Esophagus muscularis mucosa (tissue), 4 donors: ENCODE data around the gene FAM124B. TPM values are rescaled to one million over a fixed set of nuclear protein-coding genes. Genes with fewer than 3 reads are reported as not detected.
"Not testable (repeated sequence)": the region's sequence is repeated elsewhere in the genome, so short reads cannot be mapped to it uniquely, and the experiment has no call there.

Experiments used
- DNase-seq: peaks from one replicate; pipeline ENCODE4 v3.0.0-alpha.2; 2017; ENCODE audit errors: extremely low spot score
- H3K27ac ChIP-seq, 4 donors: fragments of 200-600 bp; sonication (generic); replicated peaks in 1 of 4; 1 replicate in 3 of 4; 2 replicates in 1 of 4; pipeline ENCODE4 v1.5.1; 2016 to 2019; ENCODE audit warnings: mild to moderate bottlenecking in 1 of 4
- H3K27me3 ChIP-seq, 4 donors: fragments of 200-600 bp; sonication (generic); one replicate each; pipeline versions ENCODE4 v1.5.1 to v1.6.0; 2016 to 2019
- H3K36me3 ChIP-seq, 4 donors: fragments of 200-600 bp; sonication (generic); one replicate each; pipeline ENCODE4 v1.5.1; 2016 to 2019
- H3K4me1 ChIP-seq, 4 donors: fragments of 200-600 bp; sonication (generic); one replicate each; pipeline ENCODE4 v1.5.1; 2016 to 2019
- H3K4me3 ChIP-seq, 4 donors: fragments of 200-600 bp; sonication (generic); 1 replicate in 2 of 4; 2 replicates in 2 of 4; pipeline ENCODE4 v1.5.1; 2016 to 2019; ENCODE audit warnings: mild to moderate bottlenecking in 4 of 4, moderate library complexity in 1 of 4
- H3K9me3 ChIP-seq, 4 donors: fragments of 200-600 bp; sonication (generic); 1 replicate in 3 of 4; 2 replicates in 1 of 4; pipeline ENCODE4 v1.5.1; 2016 to 2019
- EP300 ChIP-seq: sonication (generic); formaldehyde crosslinking; IDR thresholded peaks from one replicate; pipeline ENCODE4 v1.6.1; 2017; ENCODE audit warnings: antibody characterized with exemption
- POLR2A ChIP-seq: fragments of 450-650 bp; IDR thresholded peaks from one replicate; pipeline ENCODE4 v1.6.1; 2017; ENCODE audit warnings: antibody characterized with exemption, moderate library complexity, mild to moderate bottlenecking, low read depth
- POLR2AphosphoS5 ChIP-seq, 2 donors: sonication (generic); formaldehyde crosslinking; IDR thresholded peaks; one replicate each; pipeline ENCODE4 v1.6.1; 2017; ENCODE audit warnings: antibody characterized with exemption in 2 of 2
- WGBS: methylation state at CpG from one replicate; pipeline ENCODE4 v1.1.5; 2018; 5-methylcytosine and 5-hydroxymethylcytosine counted together
- intact Hi-C: fragments of 100-400 bp; cut with DNase I; formaldehyde crosslinking; loops from one replicate; pipeline ENCODE4 v1.15.1; 2023
- total RNA-seq, 4 donors: library from RNA; depleted of rRNA; stranded (reverse); fragments of >200 nt; gene quantifications; one replicate each; pipeline versions ENCODE4 v1.1.0 to v1.2.1, GENCODE V29; 2016
- TF ChIP-seq, protein P1 (sequence below), 3 experiments: fragments of 200-600 bp in 2 of 3; fragments of 450-650 bp in 1 of 3; sonication (generic) in 2 of 3; IDR thresholded peaks; one replicate each; pipeline ENCODE4 v1.5.1; 2017 to 2019; ENCODE audit warnings: antibody characterized with exemption in 3 of 3, mild to moderate bottlenecking in 2 of 3, moderate library complexity in 1 of 3

FAM124B gene
- total RNA-seq, 4 donors from 2014 or later, result 2.3 to 6.2 (median 3.7) TPM

DNA sequence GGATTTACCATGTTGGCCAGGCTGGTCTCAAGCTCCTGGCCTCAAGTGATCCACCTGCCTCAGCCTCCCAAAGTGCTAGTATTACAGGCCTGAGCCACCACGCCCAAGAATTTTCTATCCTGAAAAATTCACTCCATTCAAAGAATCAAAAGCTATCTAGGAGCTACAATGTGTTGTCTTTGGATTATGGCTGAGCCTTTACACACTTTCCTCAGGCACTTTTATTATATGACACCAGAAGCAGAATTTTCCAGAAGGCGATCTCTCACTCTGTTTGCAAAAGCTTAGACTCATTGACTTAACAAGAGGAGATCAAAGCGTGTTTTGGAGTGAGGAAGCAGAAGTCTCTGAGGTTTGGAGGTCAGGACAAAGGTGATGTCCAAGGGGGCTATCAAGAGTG is 3.6 kb downstream of the FAM124B start:
- H3K27ac ChIP-seq, result no peak overlapping the region
- H3K36me3 ChIP-seq, result no peaks in the 10 kb centered on the region
- intact Hi-C loops, result no loop called here
- H3K4me1 ChIP-seq, result peaks cover 0 to 11% (median 2%) of the 10 kb centered on the region in 4 donors
- peak overlapping the region in 3 of 4 donors; percentile 43 to 56 (median 46) for H3K4me3 ChIP-seq
- 91% methylated on average over 3 of the region's 3 CpGs for WGBS
- DNase-seq, result no peak
- TF ChIP-seq, protein P1, sequence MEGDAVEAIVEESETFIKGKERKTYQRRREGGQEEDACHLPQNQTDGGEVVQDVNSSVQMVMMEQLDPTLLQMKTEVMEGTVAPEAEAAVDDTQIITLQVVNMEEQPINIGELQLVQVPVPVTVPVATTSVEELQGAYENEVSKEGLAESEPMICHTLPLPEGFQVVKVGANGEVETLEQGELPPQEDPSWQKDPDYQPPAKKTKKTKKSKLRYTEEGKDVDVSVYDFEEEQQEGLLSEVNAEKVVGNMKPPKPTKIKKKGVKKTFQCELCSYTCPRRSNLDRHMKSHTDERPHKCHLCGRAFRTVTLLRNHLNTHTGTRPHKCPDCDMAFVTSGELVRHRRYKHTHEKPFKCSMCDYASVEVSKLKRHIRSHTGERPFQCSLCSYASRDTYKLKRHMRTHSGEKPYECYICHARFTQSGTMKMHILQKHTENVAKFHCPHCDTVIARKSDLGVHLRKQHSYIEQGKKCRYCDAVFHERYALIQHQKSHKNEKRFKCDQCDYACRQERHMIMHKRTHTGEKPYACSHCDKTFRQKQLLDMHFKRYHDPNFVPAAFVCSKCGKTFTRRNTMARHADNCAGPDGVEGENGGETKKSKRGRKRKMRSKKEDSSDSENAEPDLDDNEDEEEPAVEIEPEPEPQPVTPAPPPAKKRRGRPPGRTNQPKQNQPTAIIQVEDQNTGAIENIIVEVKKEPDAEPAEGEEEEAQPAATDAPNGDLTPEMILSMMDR (IDR thresholded peaks at IDR 0.05), result no peak
- TF ChIP-seq EP300, result no peak
- TF ChIP-seq POLR2AphosphoS5 (IDR thresholded peaks at IDR 0.05), result no peak
- TF ChIP-seq POLR2A, result no peak
- no peaks in the 10 kb centered on the region for H3K27me3 ChIP-seq
- no peaks in the 10 kb centered on the region for H3K9me3 ChIP-seq

DNA sequence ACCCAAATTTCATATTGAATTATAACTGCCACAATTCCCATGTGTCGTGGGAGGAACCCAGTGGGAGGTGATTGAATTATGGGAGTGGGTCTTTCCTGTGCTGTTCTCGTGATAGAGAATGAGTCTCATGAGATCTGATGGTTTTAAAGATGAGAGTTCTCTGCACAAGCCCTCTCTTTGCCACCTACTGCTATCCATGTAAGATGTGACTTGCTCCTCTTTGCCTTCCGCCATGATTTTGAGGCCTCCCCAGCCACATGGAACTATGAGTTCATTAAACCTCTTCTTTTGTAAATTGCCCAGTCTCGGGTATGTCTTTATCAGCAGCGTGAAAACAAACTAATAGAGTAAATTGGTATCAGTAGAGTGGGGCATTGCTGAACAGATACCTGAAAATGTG is 4.8 kb downstream of the FAM124B start:
- intact Hi-C loops, H3K9me3 ChIP-seq, H3K4me1 ChIP-seq, H3K27me3 ChIP-seq, H3K36me3 ChIP-seq, H3K4me3 ChIP-seq, DNase-seq, H3K27ac ChIP-seq: not testable (repeated sequence)
- 93% methylated on average over 5 of the region's 5 CpGs for WGBS

- no peaks in the 10 kb centered on the region for H3K27me3 ChIP-seq
- H3K4me1 ChIP-seq, result peaks cover 0 to 7% (median 0%) of the 10 kb centered on the region in 4 donors
- no peak overlapping the region for H3K27ac ChIP-seq
- H3K9me3 ChIP-seq, result no peaks in the 10 kb centered on the region
- intact Hi-C loops, result no loop called here
- H3K36me3 ChIP-seq, result no peaks in the 10 kb centered on the region
- no peak overlapping the region for H3K4me3 ChIP-seq
- 89% methylated on average over 8 of the region's 9 CpGs for WGBS
- no peak for DNase-seq
- TF ChIP-seq POLR2A (no peak), POLR2AphosphoS5 (IDR thresholded peaks at IDR 0.05) (no peak), EP300 (no peak)
- TF ChIP-seq, protein P1 (IDR thresholded peaks at IDR 0.05), result no peak
These were observed 6.1 kb downstream of the FAM124B start for GRCh38 chr2:224395620-224396390.

GRCh38 chr2:224393157-224393872 is 8.6 kb downstream of the FAM124B start:
- intact Hi-C loops, result no loop called here
- 100% methylated on average over 2 of the region's 3 CpGs for WGBS
- Histone ChIP-seq H3K27me3 (no peaks in the 10 kb centered on the region), H3K4me1 (peaks cover 0 to 7% (median 0%) of the 10 kb centered on the region in 4 donors), H3K36me3 (no peaks in the 10 kb centered on the region), H3K9me3 (no peaks in the 10 kb centered on the region), H3K4me3 (no peak overlapping the region), H3K27ac (no peak overlapping the region)
- DNase-seq, result no peak
- TF ChIP-seq POLR2A (no peak), POLR2AphosphoS5 (IDR thresholded peaks at IDR 0.05) (no peak), EP300 (no peak)
- TF ChIP-seq, protein P1 (IDR thresholded peaks at IDR 0.05), result no peak

DNA sequence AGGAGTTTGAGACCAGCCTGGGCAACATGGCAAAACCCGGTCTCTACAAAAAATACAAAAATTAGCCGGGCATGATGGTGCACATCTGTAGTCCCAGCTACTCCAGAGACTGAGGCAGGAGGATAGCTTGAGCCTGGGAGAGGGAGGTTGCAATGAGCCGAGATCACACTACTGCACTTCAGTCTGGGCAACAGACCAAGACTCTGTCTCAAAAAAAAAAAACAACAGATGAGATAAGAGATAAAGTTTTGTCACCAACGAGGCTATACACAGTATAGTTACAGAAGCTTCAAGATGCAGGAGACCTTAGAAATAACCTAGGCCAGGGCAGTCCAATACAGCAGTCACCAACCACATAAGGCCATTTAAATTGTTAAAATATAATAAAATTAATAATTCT is 9.4 kb downstream of the FAM124B start:
- no peak overlapping the region for H3K4me3 ChIP-seq
- DNase-seq, result no peak
- no peaks in the 10 kb centered on the region for H3K27me3 ChIP-seq
- TF ChIP-seq POLR2AphosphoS5 (IDR thresholded peaks at IDR 0.05) (no peak), EP300 (no peak), POLR2A (no peak)
- TF ChIP-seq, protein P1 (IDR thresholded peaks at IDR 0.05), result no peak
- H3K4me1 ChIP-seq, result peaks cover 0 to 7% (median 0%) of the 10 kb centered on the region in 4 donors
- WGBS, result 68% methylated on average over 4 of the region's 4 CpGs
- H3K9me3 ChIP-seq, result no peaks in the 10 kb centered on the region
- no peaks in the 10 kb centered on the region for H3K36me3 ChIP-seq
- intact Hi-C loops, result no loop called here
- H3K27ac ChIP-seq, result no peak overlapping the region
